Prostate gland (tissue), 2 donors: ENCODE data around the gene PALS1. TPM values are rescaled to one million over a fixed set of nuclear protein-coding genes. Genes with fewer than 3 reads are reported as not detected.

Experiments
- DNase-seq: peaks from one replicate; pipeline ENCODE4 v3.0.0-alpha.2; 2019; ENCODE audit warnings: low spot score
- H3K27ac ChIP-seq, 2 donors: fragments of 200-600 bp; sonication (generic); 2 replicates each; pipeline ENCODE4 v1.5.1; 2017 to 2019
- H3K27me3 ChIP-seq: fragments of 200-600 bp; sonication (generic); replicated peaks from 2 replicates; pipeline ENCODE4 v1.5.1; 2019; ENCODE audit not compliant: insufficient read depth
- H3K36me3 ChIP-seq, 2 donors: fragments of 200-600 bp; sonication (generic); 1 replicate in 1 of 2; 2 replicates in 1 of 2; pipeline versions ENCODE4 v1.5.1 to v1.8.1; 2017 to 2019
- H3K4me1 ChIP-seq: fragments of 200-600 bp; sonication (generic); replicated peaks from 2 replicates; pipeline ENCODE4 v1.5.1; 2019
- H3K4me3 ChIP-seq, 2 donors: fragments of 200-600 bp; sonication (generic); 2 replicates each; pipeline ENCODE4 v1.5.1; 2017 to 2019
- H3K9me3 ChIP-seq: fragments of 200-600 bp; sonication (generic); 2 replicates; pipeline ENCODE4 v1.5.1; 2017
- POLR2A ChIP-seq: fragments of 450-650 bp; IDR thresholded peaks from one replicate; pipeline ENCODE4 v1.6.1; 2016; ENCODE audit warnings: antibody characterized with exemption, mild to moderate bottlenecking
- POLR2AphosphoS5 ChIP-seq: sonication (generic); formaldehyde crosslinking; IDR thresholded peaks from one replicate; pipeline ENCODE4 v1.6.1; 2017; ENCODE audit warnings: antibody characterized with exemption
- WGBS: methylation state at CpG from one replicate; pipeline ENCODE4 v1.1.5; 2018; 5-methylcytosine and 5-hydroxymethylcytosine counted together
- intact Hi-C: fragments of 100-400 bp; cut with DNase I; formaldehyde crosslinking; loops from one replicate; pipeline ENCODE4 v1.14.2; 2022
- total RNA-seq, 2 donors: library from RNA; depleted of rRNA; stranded (reverse); fragments of >200 nt; gene quantifications; one replicate each; pipeline ENCODE4 v1.1.0, GENCODE V29; 2016
- TF ChIP-seq, protein P1 (sequence below), 4 experiments: fragments of 200-600 bp in 2 of 4; fragments of 450-650 bp in 2 of 4; sonication (generic) in 2 of 4; IDR thresholded peaks; 1 replicate in 3 of 4; 2 replicates in 1 of 4; pipeline ENCODE4 v1.5.1; 2016 to 2019; ENCODE audit warnings: antibody characterized with exemption in 4 of 4, mild to moderate bottlenecking in 2 of 4, moderate library complexity in 2 of 4

The PALS1 gene
- total RNA-seq, 2 donors from 2014 or later = 22.3 to 36.5 TPM

GRCh38 chr14:67207810-67208209 lies 33.4 kb upstream of the PALS1 start:
- TF ChIP-seq POLR2A (no peak), POLR2AphosphoS5 (no peak)
- TF ChIP-seq, protein P1, sequence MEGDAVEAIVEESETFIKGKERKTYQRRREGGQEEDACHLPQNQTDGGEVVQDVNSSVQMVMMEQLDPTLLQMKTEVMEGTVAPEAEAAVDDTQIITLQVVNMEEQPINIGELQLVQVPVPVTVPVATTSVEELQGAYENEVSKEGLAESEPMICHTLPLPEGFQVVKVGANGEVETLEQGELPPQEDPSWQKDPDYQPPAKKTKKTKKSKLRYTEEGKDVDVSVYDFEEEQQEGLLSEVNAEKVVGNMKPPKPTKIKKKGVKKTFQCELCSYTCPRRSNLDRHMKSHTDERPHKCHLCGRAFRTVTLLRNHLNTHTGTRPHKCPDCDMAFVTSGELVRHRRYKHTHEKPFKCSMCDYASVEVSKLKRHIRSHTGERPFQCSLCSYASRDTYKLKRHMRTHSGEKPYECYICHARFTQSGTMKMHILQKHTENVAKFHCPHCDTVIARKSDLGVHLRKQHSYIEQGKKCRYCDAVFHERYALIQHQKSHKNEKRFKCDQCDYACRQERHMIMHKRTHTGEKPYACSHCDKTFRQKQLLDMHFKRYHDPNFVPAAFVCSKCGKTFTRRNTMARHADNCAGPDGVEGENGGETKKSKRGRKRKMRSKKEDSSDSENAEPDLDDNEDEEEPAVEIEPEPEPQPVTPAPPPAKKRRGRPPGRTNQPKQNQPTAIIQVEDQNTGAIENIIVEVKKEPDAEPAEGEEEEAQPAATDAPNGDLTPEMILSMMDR (IDR thresholded peaks at IDR 0.05) = no peak
- no peak overlapping the region for H3K4me3 ChIP-seq
- H3K36me3 ChIP-seq = no peaks in the 10 kb centered on the region
- H3K4me1 ChIP-seq = no peaks in the 10 kb centered on the region
- 88% methylated on average over 8 of the region's 8 CpGs for WGBS
- no peak for DNase-seq
- no peaks in the 10 kb centered on the region for H3K9me3 ChIP-seq
- H3K27me3 ChIP-seq = no peaks in the 10 kb centered on the region
- H3K27ac ChIP-seq = no peak overlapping the region
- intact Hi-C loops = no loop called here

DNA sequence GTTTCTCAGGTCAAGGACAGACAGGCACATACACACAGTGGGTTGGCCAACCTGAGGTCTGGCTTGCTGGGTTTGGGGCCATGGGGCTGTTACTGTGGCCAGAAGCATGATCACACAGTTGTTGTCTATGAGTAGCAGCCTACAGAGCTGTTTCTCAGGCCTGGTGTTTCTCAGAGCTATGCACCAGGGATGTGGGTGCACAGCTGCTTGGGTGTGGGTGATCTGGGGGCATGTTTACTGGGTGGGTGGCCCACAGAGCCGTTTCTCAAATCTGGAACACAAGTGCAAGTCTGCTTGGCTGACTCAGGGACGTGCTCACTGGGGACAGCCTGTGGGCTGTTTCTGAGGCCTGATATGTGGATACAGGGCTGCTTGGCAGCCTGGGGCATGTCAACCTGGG lies 23.1 kb upstream of the PALS1 start:
- TF ChIP-seq, protein P1 (IDR thresholded peaks at IDR 0.05) = no peak
- TF ChIP-seq POLR2AphosphoS5 (no peak), POLR2A (no peak)
- WGBS = 78% methylated on average over 2 of the region's 2 CpGs
- intact Hi-C loops = no loop called here
- no peaks in the 10 kb centered on the region for H3K36me3 ChIP-seq
- H3K4me3 ChIP-seq = no peak overlapping the region
- H3K4me1 ChIP-seq = no peaks in the 10 kb centered on the region
- DNase-seq = no peak
- no peak overlapping the region for H3K27ac ChIP-seq
- H3K27me3 ChIP-seq = no peaks in the 10 kb centered on the region
- H3K9me3 ChIP-seq = no peaks in the 10 kb centered on the region

DNA sequence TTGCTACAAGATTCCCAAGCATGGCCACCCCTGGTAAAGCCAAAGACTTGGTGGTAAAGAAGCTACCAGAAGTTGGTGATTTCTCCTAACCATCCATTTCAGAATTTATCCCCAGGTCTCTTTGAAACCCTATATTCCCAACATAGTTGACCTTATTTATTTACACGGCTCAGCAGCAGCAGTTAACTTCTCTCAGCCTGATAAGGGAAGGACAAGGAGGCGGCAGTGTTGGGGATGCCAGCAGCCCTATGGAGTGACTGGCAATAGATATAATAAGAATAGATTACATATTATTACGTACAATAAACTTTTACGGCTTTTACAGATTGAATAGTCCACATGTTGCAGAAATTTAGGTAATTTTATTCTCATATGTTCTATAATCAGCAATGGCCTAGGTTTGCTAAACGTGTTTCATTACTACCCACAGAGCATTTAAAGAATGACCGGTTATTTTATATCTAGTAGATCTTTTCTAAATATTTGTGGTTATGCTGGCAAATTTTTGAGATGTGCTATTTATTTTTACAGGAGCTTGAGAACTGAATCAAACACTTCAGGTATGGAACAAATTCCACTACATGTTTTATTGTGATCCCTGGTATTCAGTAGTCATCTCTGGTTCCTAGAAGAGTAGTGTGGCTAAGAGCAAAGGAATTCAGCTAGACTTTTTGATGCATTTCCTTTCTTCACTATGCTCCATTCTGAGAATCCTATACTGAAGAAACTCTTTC lies 19.8 kb upstream of the PALS1 start:
- Histone ChIP-seq H3K9me3 (no peaks in the 10 kb centered on the region), H3K4me3 (no peak overlapping the region), H3K27me3 (no peaks in the 10 kb centered on the region), H3K36me3 (no peaks in the 10 kb centered on the region), H3K4me1 (no peaks in the 10 kb centered on the region), H3K27ac (no peak overlapping the region)
- intact Hi-C loops = no loop called here
- DNase-seq = no peak
- TF ChIP-seq, protein P1 (IDR thresholded peaks at IDR 0.05) = no peak
- TF ChIP-seq POLR2A (no peak), POLR2AphosphoS5 (no peak)
- WGBS = 51% methylated on average over 6 of the region's 6 CpGs

- Histone ChIP-seq H3K27ac (no peak overlapping the region), H3K36me3 (no peaks in the 10 kb centered on the region), H3K4me1 (no peaks in the 10 kb centered on the region), H3K4me3 (no peak overlapping the region), H3K27me3 (no peaks in the 10 kb centered on the region), H3K9me3 (no peaks in the 10 kb centered on the region)
- intact Hi-C loops = no loop called here
- 92% methylated on average over 4 of the region's 4 CpGs for WGBS
- TF ChIP-seq, protein P1 (IDR thresholded peaks at IDR 0.05) = no peak
- no peak for TF ChIP-seq POLR2AphosphoS5
- TF ChIP-seq POLR2A = no peak
- no peak for DNase-seq
These were observed 19.3 kb upstream of the PALS1 start for GRCh38 chr14:67221982-67222328.

GRCh38 chr14:67225523-67225922 lies 15.7 kb upstream of the PALS1 start:
- Histone ChIP-seq H3K9me3 (no peaks in the 10 kb centered on the region), H3K4me1 (no peaks in the 10 kb centered on the region), H3K27me3 (no peaks in the 10 kb centered on the region), H3K27ac (no peak overlapping the region), H3K36me3 (no peaks in the 10 kb centered on the region), H3K4me3 (no peak overlapping the region)
- intact Hi-C loops = no loop called here
- WGBS = 68% methylated on average over 4 of the region's 4 CpGs
- TF ChIP-seq POLR2A = no peak
- TF ChIP-seq, protein P1 (IDR thresholded peaks at IDR 0.05) = no peak
- TF ChIP-seq POLR2AphosphoS5 = no peak
- DNase-seq = no peak
